Dermis blood vessel endothelial cell (primary cell): ENCODE results near the gene RNGTT. TPM values are rescaled to one million over a fixed set of nuclear protein-coding genes. Genes with fewer than 3 reads are reported as not detected.

Source experiments
- total RNA-seq: library from RNA; depleted of rRNA; stranded (reverse); fragments of >200 nt; gene quantifications from 2 replicates; pipeline ENCODE4 v1.2.3, GENCODE V29; 2014

The RNGTT gene
- total RNA-seq, 1 donor from 2014 or later, result 19.7 TPM

Other genes with a start within 250 kb of the RNGTT start
- gene PNRC1, start 117.1 kb upstream of the RNGTT start, total RNA-seq, result 63.8 TPM in 2 replicates
- under 0.01 and 0.09 TPM in 2 replicates for gene SRSF12, start 154.5 kb upstream of the RNGTT start, total RNA-seq
- gene PM20D2, start 182.4 kb upstream of the RNGTT start, total RNA-seq, result 5.1 and 7.0 TPM in 2 replicates